ENCODE results near the gene CARD9.

Gene CARD9

GRCh38 chr9:136316896-136317676 lies 56.4 kb downstream of the CARD9 start:
- no peak overlapping the region for H3K4me3 ChIP-seq (ENCODE audit: low read depth, low read length)
- no peak for TF ChIP-seq CTCF (IDR thresholded peaks at IDR 0.05; ENCODE audit: low read depth, low read length)

GRCh38 chr9:136316271-136316751 lies 57.2 kb downstream of the CARD9 start:
- TF ChIP-seq CTCF (IDR thresholded peaks at IDR 0.05; ENCODE audit: low read depth, low read length) = no peak
- no peak overlapping the region for H3K4me3 ChIP-seq (ENCODE audit: low read depth, low read length)

- no peak for TF ChIP-seq CTCF (IDR thresholded peaks at IDR 0.05; ENCODE audit: low read depth, low read length)
- no peak overlapping the region for H3K4me3 ChIP-seq (ENCODE audit: low read depth, low read length)
These were observed 58.5 kb downstream of the CARD9 start for GRCh38 chr9:136314944-136315343.

- TF ChIP-seq CTCF (IDR thresholded peaks at IDR 0.05; ENCODE audit: low read depth, low read length) = no peak
- H3K4me3 ChIP-seq (ENCODE audit: low read depth, low read length) = no peak overlapping the region
These were observed 59.4 kb downstream of the CARD9 start for GRCh38 chr9:136314056-136314416.

All from WI38 (cell line).